H9 (cell line): Measurements from ENCODE around the gene COL18A1. TPM values are rescaled to one million over a fixed set of nuclear protein-coding genes. Genes with fewer than 3 reads are reported as not detected.

ENCODE experiments used
- DNase-seq: peaks from one replicate; pipeline ENCODE4 v3.0.0-alpha.2; 2017
- H2AFZ ChIP-seq: one replicate; pipeline ENCODE4 v1.6.1; 2013; ENCODE audit warnings: mild to moderate bottlenecking, low read length, control low read depth, moderate library complexity
- H2AK5ac ChIP-seq: 2 replicates; pipeline ENCODE4 v1.6.1; 2013; ENCODE audit warnings: low read length, control low read depth, mixed read lengths; ENCODE audit not compliant: insufficient read length
- H2BK120ac ChIP-seq: one replicate; pipeline ENCODE4 v1.6.1; 2013; ENCODE audit warnings: low read depth, mild to moderate bottlenecking, low read length, control low read depth, inconsistent platforms; ENCODE audit not compliant: poor library complexity, severe bottlenecking
- H2BK12ac ChIP-seq: 2 replicates; pipeline ENCODE4 v1.6.1; 2013; ENCODE audit warnings: low read length, control low read depth, mixed read lengths, low read depth; ENCODE audit not compliant: insufficient read length
- H2BK15ac ChIP-seq: 2 replicates; pipeline ENCODE4 v1.6.1; 2013; ENCODE audit warnings: low read depth, low read length, control low read depth
- H2BK20ac ChIP-seq: one replicate; pipeline ENCODE4 v1.6.1; 2013; ENCODE audit warnings: low read depth, mild to moderate bottlenecking, low read length, control low read depth, inconsistent platforms; ENCODE audit not compliant: poor library complexity, severe bottlenecking
- H2BK5ac ChIP-seq: 2 replicates; pipeline ENCODE4 v1.6.1; 2013; ENCODE audit warnings: low read length, control low read depth, mixed read lengths; ENCODE audit not compliant: insufficient read length
- H3K14ac ChIP-seq: 2 replicates; pipeline ENCODE4 v1.6.1; 2013; ENCODE audit warnings: low read length, control low read depth; ENCODE audit not compliant: insufficient read depth
- H3K18ac ChIP-seq: 2 replicates; pipeline ENCODE4 v1.6.1; 2013; ENCODE audit warnings: low read depth, mild to moderate bottlenecking, mixed read lengths, low read length, control low read depth; ENCODE audit not compliant: insufficient read length
- H3K23ac ChIP-seq: 2 replicates; pipeline ENCODE4 v1.6.1; 2013; ENCODE audit warnings: low read length, control low read depth, mixed read lengths, low read depth; ENCODE audit not compliant: insufficient read length
- H3K23me2 ChIP-seq: 2 replicates; pipeline ENCODE4 v1.6.1; 2013; ENCODE audit warnings: low read depth, mild to moderate bottlenecking, mixed read lengths, low read length, control low read depth; ENCODE audit not compliant: insufficient read length, poor library complexity, severe bottlenecking
- H3K27ac ChIP-seq: 2 replicates; pipeline ENCODE4 v1.5.1; 2013; ENCODE audit warnings: low read length, control low read depth, mixed read lengths, low read depth; ENCODE audit not compliant: insufficient read length
- H3K27me3 ChIP-seq: 2 replicates; pipeline ENCODE4 v1.6.1; 2013; ENCODE audit warnings: low read length, control low read depth, inconsistent platforms; ENCODE audit not compliant: insufficient read depth
- H3K4ac ChIP-seq: 2 replicates; pipeline ENCODE4 v1.6.1; 2013; ENCODE audit warnings: low read depth, mild to moderate bottlenecking, control low read depth, inconsistent platforms, low read length, moderate library complexity
- H3K4me1 ChIP-seq: 2 replicates; pipeline ENCODE4 v1.6.1; 2013; ENCODE audit warnings: low read length, control low read depth, inconsistent platforms; ENCODE audit not compliant: insufficient read depth
- H3K4me2 ChIP-seq: 2 replicates; pipeline ENCODE4 v1.6.1; 2013; ENCODE audit warnings: low read length, control low read depth, mixed read lengths; ENCODE audit not compliant: insufficient read length, insufficient read depth
- H3K56ac ChIP-seq: 2 replicates; pipeline ENCODE4 v1.6.1; 2013; ENCODE audit warnings: low read depth, mild to moderate bottlenecking, mixed read lengths, low read length, control low read depth; ENCODE audit not compliant: insufficient read length
- H3K79me1 ChIP-seq: 2 replicates; pipeline ENCODE4 v1.6.1; 2013; ENCODE audit warnings: low read depth, mild to moderate bottlenecking, moderate library complexity, low read length, control low read depth, inconsistent platforms; ENCODE audit not compliant: insufficient read depth, poor library complexity, severe bottlenecking
- H3K79me2 ChIP-seq: 2 replicates; pipeline ENCODE4 v1.6.1; 2013; ENCODE audit warnings: low read length, control low read depth, inconsistent platforms; ENCODE audit not compliant: insufficient read depth
- H3K9ac ChIP-seq: 2 replicates; pipeline ENCODE4 v1.6.1; 2013; ENCODE audit warnings: low read length, control low read depth, mixed read lengths; ENCODE audit not compliant: insufficient read length; ENCODE audit errors: extremely low read depth
- H3K9me3 ChIP-seq: one replicate; pipeline ENCODE4 v1.6.1; 2013; ENCODE audit warnings: low read depth, low read length, inconsistent platforms; ENCODE audit not compliant: control insufficient read depth
- H3T11ph ChIP-seq: one replicate; pipeline ENCODE4 v1.6.1; 2013; ENCODE audit warnings: mild to moderate bottlenecking, low read length, control low read depth, inconsistent platforms
- H4K20me1 ChIP-seq: one replicate; pipeline ENCODE4 v1.6.1; 2013; ENCODE audit not compliant: control insufficient read depth, insufficient read length, insufficient read depth
- H4K5ac ChIP-seq: 2 replicates; pipeline ENCODE4 v1.6.1; 2013; ENCODE audit warnings: low read depth, mild to moderate bottlenecking, mixed read lengths, low read length, control low read depth; ENCODE audit not compliant: insufficient read length
- H4K8ac ChIP-seq: replicated peaks from 2 replicates; pipeline ENCODE4 v1.6.1; 2013; ENCODE audit warnings: low read length, control low read depth, mixed read lengths, low read depth; ENCODE audit not compliant: insufficient read length
- H4K91ac ChIP-seq: 2 replicates; pipeline ENCODE4 v1.6.1; 2013; ENCODE audit warnings: low read depth, mild to moderate bottlenecking, moderate library complexity, mixed read lengths, low read length, control low read depth; ENCODE audit not compliant: insufficient read length
- H3K27ac Mint-ChIP-seq, 3 experiments: 2 replicates in 2 of 3; 3 replicates in 1 of 3; pipeline ENCODE4 v1.8.0; 2020 to 2021; ENCODE audit warnings: mixed read lengths in 3 of 3, mild to moderate bottlenecking in 1 of 3, moderate library complexity in 1 of 3
- H3K27me3 Mint-ChIP-seq: 2 replicates; pipeline ENCODE4 v1.8.0; 2021; ENCODE audit warnings: low read depth, mild to moderate bottlenecking, moderate library complexity, mixed read lengths
- H3K36me3 Mint-ChIP-seq, 3 experiments: 2 replicates in 2 of 3; 3 replicates in 1 of 3; pipeline ENCODE4 v1.8.0; 2020 to 2021; ENCODE audit warnings: low read depth in 3 of 3, mixed read lengths in 3 of 3; ENCODE audit not compliant: insufficient read depth in 1 of 3
- H3K4me1 Mint-ChIP-seq, 2 experiments: 2 replicates each; pipeline ENCODE4 v1.8.0; 2020; ENCODE audit warnings: mixed read lengths in 2 of 2
- H3K4me3 Mint-ChIP-seq, 2 experiments: 2 replicates in 1 of 2; 3 replicates in 1 of 2; pipeline ENCODE4 v1.8.0; 2020 to 2021; ENCODE audit warnings: mild to moderate bottlenecking in 2 of 2, mixed read lengths in 2 of 2, moderate library complexity in 1 of 2
- H3K9me3 Mint-ChIP-seq, 2 experiments: 2 replicates in 1 of 2; 3 replicates in 1 of 2; pipeline ENCODE4 v1.8.0; 2020; ENCODE audit warnings: mild to moderate bottlenecking in 2 of 2, mixed read lengths in 2 of 2, moderate library complexity in 1 of 2
- WGBS: extraction: QIAGEN DNeasy Blood & Tissue Kit; methylation state at CpG from one replicate; pipeline ENCODE4 v1.1.7; 2013; ENCODE audit warnings: missing lambda C conversion rate, low lambda C conversion rate, mixed read lengths; ENCODE audit not compliant: insufficient read length; ENCODE audit errors: extremely low coverage; 5-methylcytosine and 5-hydroxymethylcytosine counted together
- total RNA-seq: library from RNA; stranded (reverse); gene quantifications from 2 replicates; pipeline ENCODE4 v1.2.1, GENCODE V29; 2021
- TF ChIP-seq, protein P1 (sequence below): fragments of 200-600 bp; sonication (generic); conservative IDR thresholded peaks from 3 replicates; pipeline ENCODE4 v1.8.0; 2021; ENCODE audit warnings: antibody characterized with exemption, mild to moderate bottlenecking

The COL18A1 gene
- total RNA-seq, 1 experiment from 2014 or later = 232 TPM

DNA sequence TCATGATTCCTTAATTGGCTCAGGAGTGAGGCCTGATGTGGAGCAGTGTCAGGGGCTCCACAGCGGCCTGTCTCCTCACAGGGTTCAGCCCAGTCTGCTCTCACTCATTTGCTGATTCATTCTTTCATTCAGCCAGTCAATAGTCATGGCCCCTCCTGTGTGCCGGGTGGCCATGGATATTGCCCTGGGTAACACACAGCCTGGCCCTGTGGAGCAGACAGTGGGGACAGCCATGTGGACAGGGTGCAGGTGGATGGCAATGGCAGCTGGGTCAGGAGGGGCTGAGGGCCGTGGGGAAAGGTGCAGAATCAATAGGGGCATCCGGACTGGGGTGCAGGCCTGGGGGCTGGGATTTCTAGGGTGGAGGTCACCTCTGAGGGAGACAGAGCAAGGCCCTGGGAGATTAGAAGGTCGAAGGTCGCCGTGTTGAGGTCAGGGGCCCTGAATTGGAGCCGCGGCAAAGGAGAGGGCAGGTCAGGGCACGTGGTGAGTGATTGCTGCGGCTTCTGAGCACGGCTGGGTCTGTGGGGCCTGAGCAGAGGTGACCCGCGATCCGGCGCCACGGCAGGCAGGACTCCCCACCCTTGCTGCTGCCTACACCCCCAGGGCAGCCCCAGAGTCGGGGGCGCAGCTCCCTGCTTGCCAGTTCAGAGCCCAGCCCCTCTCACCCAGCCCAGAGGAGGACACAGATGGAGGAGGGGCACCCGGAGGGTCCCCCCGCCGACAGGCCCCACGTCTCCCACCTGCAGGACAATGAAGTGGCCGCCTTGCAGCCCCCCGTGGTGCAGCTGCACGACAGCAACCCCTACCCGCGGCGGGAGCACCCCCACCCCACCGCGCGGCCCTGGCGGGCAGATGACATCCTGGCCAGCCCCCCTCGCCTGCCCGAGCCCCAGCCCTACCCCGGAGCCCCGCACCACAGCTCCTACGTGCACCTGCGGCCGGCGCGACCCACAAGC is 103.9 kb downstream of the COL18A1 start:
- H3K18ac ChIP-seq = no peak overlapping the region
- H3K27ac Mint-ChIP-seq = peak overlapping the region in 2 of 3 experiments; percentile 76 to 92; a peak in 3 of 7 replicates
- no peak overlapping the region for H2BK15ac ChIP-seq
- no peak overlapping the region for H3K9ac ChIP-seq
- no peak overlapping the region for H2BK12ac ChIP-seq
- H3K9me3 Mint-ChIP-seq = no peaks in the 10 kb centered on the region; a peak in 1 of 5 replicates
- no CpG with 5 or more reads among the region's 42 CpGs for WGBS
- H3K23ac ChIP-seq = no peak overlapping the region
- no peak overlapping the region for H3K4me2 ChIP-seq
- H3K4me1 ChIP-seq = no peaks in the 10 kb centered on the region
- no peaks in the 10 kb centered on the region for H4K20me1 ChIP-seq
- H2BK120ac ChIP-seq = no peak overlapping the region
- no peak overlapping the region for H3K4ac ChIP-seq
- TF ChIP-seq, protein P1, sequence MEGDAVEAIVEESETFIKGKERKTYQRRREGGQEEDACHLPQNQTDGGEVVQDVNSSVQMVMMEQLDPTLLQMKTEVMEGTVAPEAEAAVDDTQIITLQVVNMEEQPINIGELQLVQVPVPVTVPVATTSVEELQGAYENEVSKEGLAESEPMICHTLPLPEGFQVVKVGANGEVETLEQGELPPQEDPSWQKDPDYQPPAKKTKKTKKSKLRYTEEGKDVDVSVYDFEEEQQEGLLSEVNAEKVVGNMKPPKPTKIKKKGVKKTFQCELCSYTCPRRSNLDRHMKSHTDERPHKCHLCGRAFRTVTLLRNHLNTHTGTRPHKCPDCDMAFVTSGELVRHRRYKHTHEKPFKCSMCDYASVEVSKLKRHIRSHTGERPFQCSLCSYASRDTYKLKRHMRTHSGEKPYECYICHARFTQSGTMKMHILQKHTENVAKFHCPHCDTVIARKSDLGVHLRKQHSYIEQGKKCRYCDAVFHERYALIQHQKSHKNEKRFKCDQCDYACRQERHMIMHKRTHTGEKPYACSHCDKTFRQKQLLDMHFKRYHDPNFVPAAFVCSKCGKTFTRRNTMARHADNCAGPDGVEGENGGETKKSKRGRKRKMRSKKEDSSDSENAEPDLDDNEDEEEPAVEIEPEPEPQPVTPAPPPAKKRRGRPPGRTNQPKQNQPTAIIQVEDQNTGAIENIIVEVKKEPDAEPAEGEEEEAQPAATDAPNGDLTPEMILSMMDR = no peak
- H3K79me1 ChIP-seq = no peaks in the 10 kb centered on the region
- H2AK5ac ChIP-seq = no peak overlapping the region
- no peak overlapping the region for H3K56ac ChIP-seq
- H4K5ac ChIP-seq = no peak overlapping the region
- H2AFZ ChIP-seq = no peak overlapping the region
- H3K14ac ChIP-seq = no peak overlapping the region
- no peak overlapping the region for H4K91ac ChIP-seq
- peaks cover 7% of the 10 kb centered on the region; the same call in 1 of the 2 replicates for H3K27me3 Mint-ChIP-seq
- DNase-seq = no peak
- H3K4me1 Mint-ChIP-seq = peaks cover 0 to 4% of the 10 kb centered on the region in 2 experiments; a peak in 1 of 4 replicates
- H2BK20ac ChIP-seq = no peak overlapping the region
- no peak overlapping the region for H2BK5ac ChIP-seq
- H3K27ac ChIP-seq = no peak overlapping the region
- no peak overlapping the region for H4K8ac ChIP-seq
- no peaks in the 10 kb centered on the region for H3K23me2 ChIP-seq
- H3T11ph ChIP-seq = no peak overlapping the region
- H3K36me3 Mint-ChIP-seq = peaks cover 0 to 37% (median 27%) of the 10 kb centered on the region in 3 experiments; a peak in 6 of 7 replicates
- no peaks in the 10 kb centered on the region for H3K79me2 ChIP-seq
- no peaks in the 10 kb centered on the region for H3K9me3 ChIP-seq
- H3K4me3 Mint-ChIP-seq = no peak overlapping the region; a peak in 1 of 5 replicates
- no peaks in the 10 kb centered on the region for H3K27me3 ChIP-seq
